ENCODE results near the gene BNIP5. TPM values are rescaled to one million over a fixed set of nuclear protein-coding genes. Genes with fewer than 3 reads are reported as not detected.

The BNIP5 gene
- total RNA-seq, 1 experiment from 2014 or later: not detected

GRCh38 chr6:36333931-36334725, 2.6 kb downstream of the BNIP5 start:
- H3K36me3 ChIP-seq (ENCODE audit: insufficient read depth, low read length, poor library complexity, severe bottlenecking): no peaks in the 10 kb centered on the region
- TF ChIP-seq CTCF (conservative IDR thresholded peaks at IDR 0.05; ENCODE audit: low read depth, low read length) (no peak), EZH2 (IDR thresholded peaks at IDR 0.05; ENCODE audit: borderline replicate concordance, low read depth, low read length, poor library complexity, severe bottlenecking) (no peak)
- H3K27ac ChIP-seq (ENCODE audit: low read depth, low read length, poor library complexity, severe bottlenecking): no peak overlapping the region
- intact Hi-C loops (cut with micrococcal nuclease; ENCODE audit: unreplicated experiment): no loop called here
- no peak overlapping the region for H3K4me3 ChIP-seq (ENCODE audit: low read depth, low read length, poor library complexity, severe bottlenecking)
- H3K27me3 ChIP-seq (replicated peaks; ENCODE audit: insufficient read depth, low read depth, low read length, poor library complexity): peaks cover 3% of the 10 kb centered on the region
- H3K4me1 ChIP-seq (ENCODE audit: insufficient read depth, low read length, poor library complexity, severe bottlenecking): no peaks in the 10 kb centered on the region
- CTCF ChIA-PET: interaction anchor here (0.7 kb wide), 1 partner anchor 49 kb away, joined by 3 read pairs; no protein-coding TSS in a partner anchor
- POLR2A ChIA-PET (ENCODE audit: low non-redundant PET): no interaction called here
- no peaks in the 10 kb centered on the region for H3K9me3 ChIP-seq (ENCODE audit: low read depth, low read length, poor library complexity, severe bottlenecking)
- BruUV-seq (replicated peaks): no TSS peak
- DNase-seq (ENCODE audit: low spot score): no peak

- no peak for TF ChIP-seq CTCF (conservative IDR thresholded peaks at IDR 0.05; ENCODE audit: low read depth, low read length)
- no peak for TF ChIP-seq EZH2 (IDR thresholded peaks at IDR 0.05; ENCODE audit: borderline replicate concordance, low read depth, low read length, poor library complexity, severe bottlenecking)
- CTCF ChIA-PET: no interaction called here
- H3K9me3 ChIP-seq (ENCODE audit: low read depth, low read length, poor library complexity, severe bottlenecking): no peaks in the 10 kb centered on the region
- H3K36me3 ChIP-seq (ENCODE audit: insufficient read depth, low read length, poor library complexity, severe bottlenecking): no peaks in the 10 kb centered on the region
- H3K27me3 ChIP-seq (replicated peaks; ENCODE audit: insufficient read depth, low read depth, low read length, poor library complexity): peaks cover 3% of the 10 kb centered on the region
- H3K4me3 ChIP-seq (ENCODE audit: low read depth, low read length, poor library complexity, severe bottlenecking): no peak overlapping the region
- no peaks in the 10 kb centered on the region for H3K4me1 ChIP-seq (ENCODE audit: insufficient read depth, low read length, poor library complexity, severe bottlenecking)
- POLR2A ChIA-PET (ENCODE audit: low non-redundant PET): no interaction called here
- DNase-seq (ENCODE audit: low spot score): no peak
- intact Hi-C loops (cut with micrococcal nuclease; ENCODE audit: unreplicated experiment): no loop called here
- no peak overlapping the region for H3K27ac ChIP-seq (ENCODE audit: low read depth, low read length, poor library complexity, severe bottlenecking)
- BruUV-seq (replicated peaks): no TSS peak
These were observed 3.4 kb downstream of the BNIP5 start for GRCh38 chr6:36333171-36333895.

- TF ChIP-seq CTCF (conservative IDR thresholded peaks at IDR 0.05; ENCODE audit: low read depth, low read length): no peak
- no peak for TF ChIP-seq EZH2 (IDR thresholded peaks at IDR 0.05; ENCODE audit: borderline replicate concordance, low read depth, low read length, poor library complexity, severe bottlenecking)
- BruUV-seq (replicated peaks): no TSS peak
- Histone ChIP-seq H3K27ac (ENCODE audit: low read depth, low read length, poor library complexity, severe bottlenecking) (no peak overlapping the region), H3K36me3 (ENCODE audit: insufficient read depth, low read length, poor library complexity, severe bottlenecking) (no peaks in the 10 kb centered on the region), H3K9me3 (ENCODE audit: low read depth, low read length, poor library complexity, severe bottlenecking) (no peaks in the 10 kb centered on the region), H3K27me3 (replicated peaks; ENCODE audit: insufficient read depth, low read depth, low read length, poor library complexity) (peaks cover 3% of the 10 kb centered on the region), H3K4me3 (ENCODE audit: low read depth, low read length, poor library complexity, severe bottlenecking) (no peak overlapping the region), H3K4me1 (ENCODE audit: insufficient read depth, low read length, poor library complexity, severe bottlenecking) (no peaks in the 10 kb centered on the region)
- intact Hi-C loops (cut with micrococcal nuclease; ENCODE audit: unreplicated experiment): no loop called here
- no peak for DNase-seq (ENCODE audit: low spot score)
- ChIA-PET POLR2A (ENCODE audit: low non-redundant PET) (no interaction called here), CTCF (no interaction called here)
These were observed 5.3 kb downstream of the BNIP5 start for GRCh38 chr6:36331381-36331780.
